ENCODE data around the gene CDH4. TPM values are rescaled to one million over a fixed set of nuclear protein-coding genes. Genes with fewer than 3 reads are reported as not detected.

CDH4 gene
- total RNA-seq, 1 experiment from 2014 or later, result 25.0 TPM

DNA sequence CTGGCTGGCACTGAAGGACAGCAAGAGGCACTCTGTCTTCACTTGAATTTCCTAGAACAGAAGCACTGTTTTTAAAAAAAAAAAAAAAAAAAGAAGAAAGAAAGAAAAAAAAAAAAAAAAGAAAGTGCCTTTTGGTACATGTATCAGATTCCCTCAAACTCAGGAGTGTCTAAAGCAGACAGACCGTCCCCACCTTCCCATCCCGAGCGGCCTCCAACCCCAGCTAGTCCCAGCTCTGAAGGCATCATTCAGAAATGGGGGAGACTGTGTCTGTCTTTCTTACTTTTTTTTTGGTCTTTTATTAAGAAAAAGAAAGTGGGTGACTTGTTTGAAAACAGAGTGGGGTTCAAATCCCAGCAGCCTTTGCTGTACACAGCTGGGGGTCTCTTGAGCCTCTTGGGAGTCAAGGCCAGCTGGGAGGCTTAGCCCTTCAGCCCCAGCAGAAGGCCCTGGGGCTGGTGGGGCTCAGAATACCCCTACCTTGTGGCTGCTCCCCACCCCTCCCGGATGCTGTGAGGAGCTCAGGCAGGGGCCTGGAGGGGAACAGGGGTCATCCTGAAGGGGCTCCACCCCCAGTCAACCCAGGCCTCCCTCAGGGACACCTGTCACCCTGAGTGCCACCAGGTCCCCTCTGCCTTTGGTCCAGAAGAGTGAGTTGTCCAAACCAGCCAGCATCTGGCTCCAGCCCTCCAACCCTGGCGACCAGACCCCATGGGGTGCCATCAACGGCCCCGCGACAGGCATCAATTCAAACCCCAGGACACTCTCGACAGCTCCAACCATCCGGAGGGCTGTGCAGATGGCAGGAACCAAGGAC lies 685.3 kb downstream of the CDH4 start:
- intact Hi-C loops (cut with micrococcal nuclease), result no loop called here
- no peaks in the 10 kb centered on the region for H3K9me3 Mint-ChIP-seq (ENCODE audit: unreplicated experiment)
- CTCF ChIA-PET, result no interaction called here
- H3K27ac Mint-ChIP-seq (ENCODE audit: low read depth, unreplicated experiment), result no peak overlapping the region
- DNase-seq (ENCODE audit: unreplicated experiment), result no peak
- no TSS peak for BruUV-seq (replicated peaks)
- no peaks in the 10 kb centered on the region for H3K36me3 Mint-ChIP-seq (ENCODE audit: insufficient read depth, unreplicated experiment)
- POLR2A ChIA-PET, result no interaction called here
- H3K4me1 Mint-ChIP-seq (ENCODE audit: insufficient read depth, unreplicated experiment), result no peaks in the 10 kb centered on the region
- TF ChIP-seq, protein P1, sequence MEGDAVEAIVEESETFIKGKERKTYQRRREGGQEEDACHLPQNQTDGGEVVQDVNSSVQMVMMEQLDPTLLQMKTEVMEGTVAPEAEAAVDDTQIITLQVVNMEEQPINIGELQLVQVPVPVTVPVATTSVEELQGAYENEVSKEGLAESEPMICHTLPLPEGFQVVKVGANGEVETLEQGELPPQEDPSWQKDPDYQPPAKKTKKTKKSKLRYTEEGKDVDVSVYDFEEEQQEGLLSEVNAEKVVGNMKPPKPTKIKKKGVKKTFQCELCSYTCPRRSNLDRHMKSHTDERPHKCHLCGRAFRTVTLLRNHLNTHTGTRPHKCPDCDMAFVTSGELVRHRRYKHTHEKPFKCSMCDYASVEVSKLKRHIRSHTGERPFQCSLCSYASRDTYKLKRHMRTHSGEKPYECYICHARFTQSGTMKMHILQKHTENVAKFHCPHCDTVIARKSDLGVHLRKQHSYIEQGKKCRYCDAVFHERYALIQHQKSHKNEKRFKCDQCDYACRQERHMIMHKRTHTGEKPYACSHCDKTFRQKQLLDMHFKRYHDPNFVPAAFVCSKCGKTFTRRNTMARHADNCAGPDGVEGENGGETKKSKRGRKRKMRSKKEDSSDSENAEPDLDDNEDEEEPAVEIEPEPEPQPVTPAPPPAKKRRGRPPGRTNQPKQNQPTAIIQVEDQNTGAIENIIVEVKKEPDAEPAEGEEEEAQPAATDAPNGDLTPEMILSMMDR (IDR thresholded peaks at IDR 0.05; ENCODE audit: unreplicated experiment), result no peak
- H3K27me3 Mint-ChIP-seq (ENCODE audit: insufficient read depth, unreplicated experiment), result no peaks in the 10 kb centered on the region
- H3K4me3 Mint-ChIP-seq (ENCODE audit: unreplicated experiment), result no peak overlapping the region

DNA sequence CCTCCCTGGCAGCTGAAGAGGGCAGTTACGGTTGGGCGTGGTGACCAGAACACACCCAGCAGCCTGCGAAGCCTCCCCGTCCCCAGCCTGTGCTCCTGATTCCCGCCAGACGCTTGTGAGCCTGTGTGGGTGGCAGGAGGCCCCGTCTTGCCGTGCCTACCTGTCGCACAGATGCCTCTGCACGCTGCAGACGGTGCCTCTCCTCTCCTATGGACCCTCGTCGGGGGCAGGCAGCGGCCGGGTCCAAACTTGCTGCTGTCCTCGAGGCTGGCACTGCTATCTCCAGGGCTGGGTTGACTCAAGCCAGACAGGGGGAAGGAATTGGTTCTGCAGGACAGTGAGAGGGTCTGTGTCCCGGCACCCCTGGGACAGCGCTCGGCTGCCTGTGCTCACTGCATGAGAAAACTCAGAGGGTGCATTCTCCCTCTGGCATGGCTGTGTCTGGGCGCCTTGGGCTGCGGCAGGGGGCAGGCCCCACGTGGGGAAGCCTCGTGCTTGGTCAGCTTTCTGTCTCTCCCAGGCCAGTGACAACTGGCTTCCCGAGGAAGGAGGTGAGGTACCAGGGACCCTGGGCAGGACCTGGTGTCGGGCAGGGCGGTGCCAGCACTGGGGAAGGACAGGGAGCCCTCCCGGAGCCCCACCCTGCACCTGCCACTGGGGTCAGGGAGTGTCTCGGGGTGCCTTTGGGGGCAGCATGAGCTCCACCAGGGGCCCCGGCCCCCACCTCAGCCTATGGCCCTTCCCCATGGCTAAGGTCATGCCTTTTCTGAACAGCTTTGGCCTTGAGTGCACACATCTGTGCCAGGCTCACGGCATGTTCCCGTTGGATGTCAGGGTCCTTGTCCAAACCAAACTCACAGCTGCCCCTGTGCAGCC lies 686.1 kb downstream of the CDH4 start:
- Mint-ChIP-seq H3K27me3 (ENCODE audit: insufficient read depth, unreplicated experiment) (no peaks in the 10 kb centered on the region), H3K27ac (ENCODE audit: low read depth, unreplicated experiment) (no peak overlapping the region), H3K36me3 (ENCODE audit: insufficient read depth, unreplicated experiment) (no peaks in the 10 kb centered on the region), H3K9me3 (ENCODE audit: unreplicated experiment) (no peaks in the 10 kb centered on the region), H3K4me1 (ENCODE audit: insufficient read depth, unreplicated experiment) (no peaks in the 10 kb centered on the region), H3K4me3 (ENCODE audit: unreplicated experiment) (no peak overlapping the region)
- DNase-seq (ENCODE audit: unreplicated experiment), result no peak
- no TSS peak for BruUV-seq (replicated peaks)
- intact Hi-C loops (cut with micrococcal nuclease), result no loop called here
- TF ChIP-seq, protein P1 (IDR thresholded peaks at IDR 0.05; ENCODE audit: unreplicated experiment), result no peak
- ChIA-PET POLR2A (no interaction called here), CTCF (interaction anchor here (0.7 kb wide), 1 partner anchor 34 kb away, joined by 4 read pairs; no protein-coding TSS in a partner anchor)

DNA sequence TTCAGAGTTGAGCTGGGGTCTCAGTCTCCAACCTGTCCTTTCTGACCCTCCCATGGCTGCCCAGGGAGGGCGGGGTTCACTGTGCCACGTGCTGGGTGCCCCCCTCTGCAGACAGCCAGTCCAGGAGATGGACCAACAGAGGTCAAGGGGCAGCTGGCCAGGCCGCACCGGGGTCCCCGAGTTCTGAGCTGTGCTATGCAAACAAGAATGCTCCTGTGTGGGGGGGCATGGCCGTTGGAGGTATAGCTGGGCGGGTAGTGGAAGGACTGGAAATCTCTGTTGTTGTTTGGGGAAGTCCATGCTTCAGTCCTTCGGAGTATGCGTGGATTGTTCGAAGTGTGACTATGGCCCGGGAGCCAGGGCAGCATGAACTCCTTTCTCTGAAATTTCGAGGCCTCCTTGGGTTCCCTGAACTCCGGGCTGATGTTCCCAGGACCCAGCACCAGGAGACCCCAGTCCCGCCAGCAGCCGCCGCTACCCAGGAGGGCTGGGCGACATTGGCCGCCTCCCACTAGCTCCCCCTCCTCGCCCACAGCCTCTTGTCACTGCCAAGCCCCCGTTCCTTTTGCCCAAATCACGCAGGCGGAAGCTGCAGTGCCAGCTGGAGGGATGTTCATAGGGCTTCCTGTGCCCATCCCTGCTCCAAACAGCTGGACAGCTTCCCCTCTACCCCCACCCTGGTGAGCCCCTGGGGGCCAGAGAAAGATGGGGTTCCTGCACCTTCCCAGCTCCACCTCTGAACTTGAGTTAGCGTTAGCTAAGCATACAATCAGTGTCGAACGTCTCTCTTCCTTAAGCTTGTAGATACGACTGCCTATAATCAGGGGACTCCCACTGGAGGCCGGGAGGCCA lies 687.0 kb downstream of the CDH4 start:
- H3K4me1 Mint-ChIP-seq (ENCODE audit: insufficient read depth, unreplicated experiment), result no peaks in the 10 kb centered on the region
- BruUV-seq (replicated peaks), result no TSS peak
- H3K27ac Mint-ChIP-seq (ENCODE audit: low read depth, unreplicated experiment), result no peak overlapping the region

More for the DNA sequence above, 687.0 kb downstream of the CDH4 start:
- Mint-ChIP-seq H3K27me3 (ENCODE audit: insufficient read depth, unreplicated experiment) (no peaks in the 10 kb centered on the region), H3K9me3 (ENCODE audit: unreplicated experiment) (no peaks in the 10 kb centered on the region), H3K4me3 (ENCODE audit: unreplicated experiment) (no peak overlapping the region), H3K36me3 (ENCODE audit: insufficient read depth, unreplicated experiment) (no peaks in the 10 kb centered on the region)
- intact Hi-C loops (cut with micrococcal nuclease), result no loop called here
- TF ChIP-seq, protein P1 (IDR thresholded peaks at IDR 0.05; ENCODE audit: unreplicated experiment), result no peak
- CTCF ChIA-PET, result interaction anchor here (0.7 kb wide), 1 partner anchor 33 kb away, joined by 4 read pairs; no protein-coding TSS in a partner anchor
- POLR2A ChIA-PET, result no interaction called here
- no peak for DNase-seq (ENCODE audit: unreplicated experiment)

Data from MCF 10A (cell line).